Mammary epithelial cell (primary cell): ENCODE data around the gene ADAR.

Experiments used
- CTCF ChIP-seq, 2 donors: IDR thresholded peaks in 1 of 2; conservative IDR thresholded peaks in 1 of 2; 2 replicates each; pipeline ENCODE4 v1.5.1; 2011 to 2012; ENCODE audit warnings: inconsistent platforms in 2 of 2, low read length in 2 of 2, mild to moderate bottlenecking in 2 of 2, control low read depth in 1 of 2, low read depth in 1 of 2; ENCODE audit not compliant: insufficient read depth in 1 of 2; ENCODE audit errors: extremely low read depth in 1 of 2
- EZH2 ChIP-seq: IDR thresholded peaks from 2 replicates; pipeline ENCODE4 v1.6.1; 2012; ENCODE audit warnings: low read length, inconsistent platforms, borderline replicate concordance

GRCh38 chr1:154571964-154572288, 36.1 kb downstream of the ADAR start:
- no peak for TF ChIP-seq CTCF (conservative IDR thresholded peaks at IDR 0.05 in 1 of 2, IDR thresholded peaks at IDR 0.05 in 1 of 2; ENCODE audit: extremely low read depth in 1 of 2, insufficient read depth in 1 of 2, low read depth in 1 of 2, low read length in 2 of 2)
- no peak for TF ChIP-seq EZH2
